Activated T-helper 1 cell treated with anti-CD3 and anti-CD28 coated beads, Interleukin-12 subunit alpha, Interleukin-12 subunit beta, Interleukin-2, Interleukin-4 antibody, amounts not matched to agents 30 ng/mL and 10 ng/mL and 1 ng/mL, durations not matched to agents 14 hours and 24 hours and 36 hours (primary cell): ENCODE data around the gene MAB21L2. TPM values are rescaled to one million over a fixed set of nuclear protein-coding genes. Genes with fewer than 3 reads are reported as not detected.
"Not testable (repeated sequence)": the region's sequence is repeated elsewhere in the genome, so short reads cannot be mapped to it uniquely, and the experiment has no call there.

Experiments used
- DNase-seq: peaks from one replicate; pipeline ENCODE4 v3.0.0; 2021; ENCODE audit warnings: low spot score
- H3K27ac Mint-ChIP-seq: one replicate; pipeline ENCODE4 v1.8.0; 2021; ENCODE audit warnings: mild to moderate bottlenecking, mixed read lengths
- H3K27me3 Mint-ChIP-seq: one replicate; pipeline ENCODE4 v1.8.0; 2022; ENCODE audit warnings: mild to moderate bottlenecking, moderate library complexity, mixed read lengths; ENCODE audit not compliant: insufficient read depth
- H3K36me3 Mint-ChIP-seq: one replicate; pipeline ENCODE4 v1.8.0; 2021; ENCODE audit warnings: low read depth, mixed read lengths
- H3K4me1 Mint-ChIP-seq: one replicate; pipeline ENCODE4 v1.8.0; 2021; ENCODE audit warnings: low read depth, mixed read lengths
- H3K4me3 Mint-ChIP-seq: one replicate; pipeline ENCODE4 v1.8.0; 2021; ENCODE audit warnings: mild to moderate bottlenecking, moderate library complexity, mixed read lengths
- H3K9me3 Mint-ChIP-seq: one replicate; pipeline ENCODE4 v1.8.0; 2021; ENCODE audit warnings: mixed read lengths
- intact Hi-C: fragments of 100-400 bp; cut with micrococcal nuclease; formaldehyde crosslinking; loops from one replicate; pipeline ENCODE4 v1.15.1; 2024
- total RNA-seq: library from RNA; stranded (reverse); gene quantifications from 2 replicates; pipeline ENCODE4 v1.2.3, GENCODE V29; 2022

The MAB21L2 gene
- not detected in 2 replicates for total RNA-seq

DNA sequence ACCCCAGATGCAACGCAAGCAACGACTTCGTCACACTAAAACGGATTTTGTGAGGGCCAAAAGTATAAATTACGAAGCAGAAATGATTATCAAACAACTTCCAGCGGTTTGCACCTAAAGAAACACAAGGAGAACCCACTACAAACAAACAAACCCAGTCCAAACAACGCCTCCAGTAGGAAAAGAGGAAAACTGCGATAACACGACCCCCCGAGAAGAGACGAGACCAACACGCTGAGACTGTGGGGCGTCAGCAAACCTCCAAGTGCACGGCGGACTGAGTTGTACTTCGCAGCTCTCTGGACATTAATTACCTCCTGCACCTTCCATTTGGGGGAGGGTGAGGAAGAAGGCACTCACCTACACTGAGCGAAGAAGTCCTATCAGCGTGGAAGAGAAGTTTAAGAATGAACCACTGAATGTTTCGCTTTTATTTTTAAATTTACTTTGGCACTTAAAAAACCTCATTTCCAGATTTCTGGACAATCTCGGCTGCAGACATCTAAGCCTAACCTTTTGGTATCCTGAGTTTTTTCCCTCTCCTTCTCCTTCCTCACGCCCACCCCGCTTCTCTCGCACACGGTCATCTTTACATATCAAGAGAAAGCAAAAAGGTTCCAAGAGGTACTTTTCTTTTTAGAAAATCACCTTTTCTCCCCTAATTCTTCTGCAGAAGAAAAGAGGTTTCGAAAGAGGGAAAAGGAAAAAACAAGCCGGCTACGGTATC, at the start of gene MAB21L2:
TSS of gene MAB21L2 (plus strand) at position 6 of the 727 bp plus-strand sequence. CDS start 879 bp downstream, outside the sequence.
- Mint-ChIP-seq H3K27ac (no peak within 1 kb of the TSS), H3K36me3 (peaks cover 23% of the 10 kb centered on the region), H3K9me3 (no peaks in the 10 kb centered on the region), H3K4me3 (no peak within 1 kb of the TSS), H3K27me3 (no peaks in the 10 kb centered on the region), H3K4me1 (no peaks in the 10 kb centered on the region)
- intact Hi-C loops = no loop called here
- DNase-seq = no peak

DNA sequence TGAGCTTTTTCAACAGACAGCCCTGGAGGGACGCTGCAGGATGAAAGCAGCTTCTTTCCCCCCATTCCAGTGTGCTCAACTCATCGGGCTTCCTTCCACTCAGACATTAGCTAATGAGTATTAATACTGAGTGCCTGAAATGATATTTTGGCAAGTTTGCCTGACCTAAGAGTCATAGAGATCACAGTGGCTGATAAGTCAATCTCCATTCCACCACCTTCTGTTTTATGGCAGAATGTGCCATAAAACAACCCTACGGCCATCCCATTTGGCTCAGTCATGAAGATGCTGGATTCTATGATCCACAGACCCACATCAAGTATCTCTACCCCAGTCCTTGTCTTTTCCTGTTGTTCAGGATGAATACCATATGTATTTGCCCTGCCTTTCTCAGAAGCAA, 48.3 kb upstream of the MAB21L2 start:
- intact Hi-C loops = no loop called here
- H3K4me3 Mint-ChIP-seq = no peak overlapping the region
- H3K9me3 Mint-ChIP-seq = no peaks in the 10 kb centered on the region
- DNase-seq = no peak
- H3K36me3 Mint-ChIP-seq = no peaks in the 10 kb centered on the region
- no peaks in the 10 kb centered on the region for H3K4me1 Mint-ChIP-seq
- no peaks in the 10 kb centered on the region for H3K27me3 Mint-ChIP-seq
- no peak overlapping the region for H3K27ac Mint-ChIP-seq

DNA sequence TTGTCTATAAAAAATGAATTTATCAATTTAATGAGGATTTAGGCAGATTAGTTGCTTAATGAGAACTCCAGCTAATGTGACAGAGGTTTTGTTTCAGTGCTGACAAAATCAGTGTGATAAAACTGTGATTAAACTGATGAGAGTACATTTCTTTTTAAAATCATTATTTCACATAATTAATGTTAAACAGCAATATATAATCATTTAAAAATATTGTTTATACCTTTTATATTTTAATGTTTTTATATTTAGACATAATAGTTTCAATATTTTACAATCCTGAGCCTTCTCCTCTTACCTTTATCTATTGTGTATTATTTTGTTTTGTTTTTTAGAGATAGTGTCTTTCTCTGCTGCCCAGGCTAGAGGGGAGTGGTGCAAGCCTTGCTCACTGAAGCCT, 47.1 kb upstream of the MAB21L2 start:
- Mint-ChIP-seq H3K27me3 (no peaks in the 10 kb centered on the region), H3K4me3 (no peak overlapping the region), H3K27ac (no peak overlapping the region), H3K9me3 (no peaks in the 10 kb centered on the region), H3K36me3 (no peaks in the 10 kb centered on the region), H3K4me1 (no peaks in the 10 kb centered on the region)
- intact Hi-C loops = no loop called here
- no peak for DNase-seq

DNA sequence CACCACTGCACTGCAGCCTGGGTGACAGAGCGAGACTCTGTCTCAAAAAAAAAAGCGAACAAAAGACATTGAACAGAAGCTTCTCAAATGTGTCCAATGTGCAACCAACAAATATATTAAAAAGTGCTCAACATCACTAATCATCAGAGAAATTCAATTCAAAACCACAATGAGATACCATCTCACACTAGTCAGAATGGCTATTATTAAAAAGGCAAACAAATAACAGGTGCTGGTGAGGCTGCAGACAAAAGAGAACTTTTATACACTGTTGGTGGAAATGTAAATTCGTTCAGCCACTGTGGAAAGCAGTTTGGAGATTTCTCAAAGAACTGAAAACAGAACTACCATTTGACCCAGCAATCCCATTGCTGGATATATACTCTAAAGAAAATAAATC, 44.0 kb upstream of the MAB21L2 start:
- DNase-seq, H3K4me3 Mint-ChIP-seq, H3K27me3 Mint-ChIP-seq, H3K9me3 Mint-ChIP-seq, H3K4me1 Mint-ChIP-seq, H3K36me3 Mint-ChIP-seq, intact Hi-C loops, H3K27ac Mint-ChIP-seq: not testable (repeated sequence)

DNA sequence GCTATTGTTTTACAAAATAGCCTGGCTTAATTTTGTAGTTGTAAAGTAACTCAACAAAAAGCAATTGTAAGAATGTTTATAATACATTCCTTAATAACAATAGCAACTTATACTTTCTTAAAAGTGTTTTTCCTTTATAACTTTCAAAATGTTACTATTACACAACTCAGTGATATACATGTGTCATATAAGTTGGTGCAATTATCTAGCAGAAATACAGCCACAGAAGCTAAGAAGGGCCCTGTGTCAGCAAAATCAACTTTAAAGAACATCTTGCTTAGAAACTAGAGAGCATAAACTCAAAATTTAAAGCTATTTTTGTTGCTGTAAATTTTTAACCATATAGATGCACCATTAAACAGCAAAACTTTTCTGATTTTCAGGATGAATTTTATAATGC, 41.4 kb upstream of the MAB21L2 start:
- Mint-ChIP-seq H3K9me3 (no peaks in the 10 kb centered on the region), H3K27ac (no peak overlapping the region)

DNA sequence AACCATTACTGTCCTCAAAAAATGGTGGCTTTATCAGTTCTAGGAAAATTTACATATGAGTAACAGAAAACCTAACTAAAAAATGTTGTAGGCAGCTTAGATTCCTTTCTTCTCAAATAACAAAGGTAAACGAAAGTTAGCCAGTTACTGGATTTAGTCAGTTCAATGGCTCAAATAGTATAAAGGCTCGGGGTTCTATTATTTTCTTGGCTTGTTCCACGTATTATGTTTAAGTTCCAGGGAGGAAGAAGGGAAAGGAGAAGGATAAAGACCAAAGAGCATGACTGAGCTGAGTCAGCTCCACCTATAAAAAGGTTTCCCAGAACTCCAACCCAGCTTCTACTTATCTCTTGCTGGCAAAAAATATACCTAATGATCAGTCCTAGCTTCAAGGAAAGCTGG, 41.0 kb upstream of the MAB21L2 start:
- no peaks in the 10 kb centered on the region for H3K27me3 Mint-ChIP-seq
- H3K9me3 Mint-ChIP-seq = no peaks in the 10 kb centered on the region
- H3K36me3 Mint-ChIP-seq = no peaks in the 10 kb centered on the region
- intact Hi-C loops = no loop called here
- no peak overlapping the region for H3K4me3 Mint-ChIP-seq
- DNase-seq = no peak
- H3K4me1 Mint-ChIP-seq = no peaks in the 10 kb centered on the region
- H3K27ac Mint-ChIP-seq = no peak overlapping the region

More for the DNA sequence above, 41.4 kb upstream of the MAB21L2 start:
- Mint-ChIP-seq H3K36me3 (no peaks in the 10 kb centered on the region), H3K4me3 (no peak overlapping the region), H3K4me1 (no peaks in the 10 kb centered on the region), H3K27me3 (no peaks in the 10 kb centered on the region)
- no peak for DNase-seq
- intact Hi-C loops = no loop called here

DNA sequence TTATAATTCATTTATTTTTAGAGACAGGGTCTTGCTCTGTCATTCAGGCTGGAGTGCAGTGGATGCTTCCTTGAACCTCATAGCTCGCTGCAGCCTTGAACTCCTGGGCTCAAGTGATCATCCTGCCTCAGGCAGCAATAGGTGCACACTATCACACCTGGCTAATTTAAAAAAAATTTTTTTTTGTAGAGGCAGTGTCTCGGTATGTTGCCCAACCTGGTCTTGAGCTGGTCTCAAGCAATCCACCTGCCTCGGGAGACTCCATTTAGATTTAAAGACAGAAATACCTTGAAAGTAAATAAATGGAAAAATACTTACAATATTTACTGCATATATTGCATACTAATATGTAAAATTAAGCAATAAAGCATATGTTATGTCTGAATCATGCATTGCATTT, 40.3 kb upstream of the MAB21L2 start:
- intact Hi-C loops = no loop called here
- no peaks in the 10 kb centered on the region for H3K9me3 Mint-ChIP-seq

DNA sequence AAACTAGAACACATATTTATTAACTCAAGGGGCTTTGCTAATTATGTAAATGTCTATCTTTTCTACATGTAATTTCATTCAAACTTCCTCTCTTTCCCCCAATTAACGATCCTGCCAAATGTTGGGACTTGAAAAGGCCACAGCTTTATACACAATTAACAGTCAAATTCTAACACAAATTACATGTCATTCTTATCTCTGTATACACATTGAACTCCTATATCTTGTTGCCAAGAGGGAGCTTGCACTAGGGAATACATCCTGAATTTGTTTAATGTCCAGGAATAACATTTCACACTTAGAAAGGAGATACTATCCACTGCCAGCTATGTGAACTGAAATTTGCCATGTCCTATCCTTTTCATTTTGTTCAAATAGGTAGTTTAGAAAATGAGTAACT, 38.9 kb upstream of the MAB21L2 start:
- H3K4me1 Mint-ChIP-seq = no peaks in the 10 kb centered on the region
- no peaks in the 10 kb centered on the region for H3K9me3 Mint-ChIP-seq
- H3K27ac Mint-ChIP-seq = no peak overlapping the region
- no peak overlapping the region for H3K4me3 Mint-ChIP-seq
- no peak for DNase-seq
- H3K27me3 Mint-ChIP-seq = no peaks in the 10 kb centered on the region
- H3K36me3 Mint-ChIP-seq = no peaks in the 10 kb centered on the region
- intact Hi-C loops = no loop called here

More for the DNA sequence above, 40.3 kb upstream of the MAB21L2 start:
- Mint-ChIP-seq H3K4me1 (no peaks in the 10 kb centered on the region), H3K36me3 (no peaks in the 10 kb centered on the region), H3K4me3 (no peak overlapping the region), H3K27me3 (no peaks in the 10 kb centered on the region), H3K27ac (no peak overlapping the region)
- DNase-seq = no peak

DNA sequence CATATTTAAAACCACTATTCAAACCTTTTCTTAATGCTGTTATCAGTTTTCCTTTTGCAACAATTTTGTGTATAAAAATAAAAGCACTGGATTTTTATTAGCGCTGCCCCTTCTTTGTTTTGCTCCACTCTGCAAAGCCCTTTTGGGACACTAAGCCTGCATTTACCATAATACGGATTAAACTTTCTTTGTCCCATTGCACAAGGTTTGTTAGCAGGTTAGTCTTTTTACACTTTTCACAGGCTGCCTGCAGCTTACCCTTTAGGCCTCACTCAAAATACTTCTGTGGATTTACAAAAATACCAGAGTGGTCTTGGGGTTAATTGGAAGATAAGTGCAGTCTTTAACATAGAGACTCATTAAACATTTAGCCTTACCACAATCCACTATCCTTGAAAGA, 35.7 kb upstream of the MAB21L2 start:
- H3K36me3 Mint-ChIP-seq = no peaks in the 10 kb centered on the region
- H3K4me1 Mint-ChIP-seq = no peaks in the 10 kb centered on the region
- no peaks in the 10 kb centered on the region for H3K27me3 Mint-ChIP-seq
- intact Hi-C loops = no loop called here
- H3K27ac Mint-ChIP-seq = no peak overlapping the region
- H3K9me3 Mint-ChIP-seq = no peaks in the 10 kb centered on the region
- no peak overlapping the region for H3K4me3 Mint-ChIP-seq
- no peak for DNase-seq

DNA sequence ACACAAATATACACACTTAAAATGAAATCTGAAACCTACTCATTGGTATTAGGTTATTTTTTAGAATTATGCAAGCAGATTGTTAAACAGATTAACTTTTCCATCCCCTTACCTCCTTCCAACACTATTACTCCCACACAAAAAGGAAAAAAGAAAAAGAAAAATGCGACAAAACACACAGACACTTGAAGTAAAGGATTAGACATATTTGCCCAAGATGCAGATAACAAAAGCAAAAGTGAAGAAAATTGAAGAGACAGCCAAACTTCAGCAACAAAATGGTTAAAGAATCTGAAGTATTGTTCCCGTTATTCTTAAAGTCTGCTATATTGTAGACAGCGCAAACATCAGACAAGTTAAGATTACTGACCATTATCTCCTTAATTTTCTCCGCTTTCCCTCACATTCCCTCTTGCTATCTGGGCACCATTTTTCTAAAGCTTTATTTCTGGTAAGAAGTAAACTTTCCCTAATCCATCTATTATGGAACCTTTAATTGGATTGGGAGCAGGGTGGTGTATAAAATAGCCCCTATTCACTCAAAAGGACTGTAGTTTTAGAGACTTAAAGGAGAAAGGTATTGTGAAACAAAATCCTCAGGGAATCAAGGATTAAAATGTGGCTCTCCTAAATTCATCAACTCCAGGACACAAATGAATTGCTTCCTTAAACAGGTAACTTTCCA, 34.7 kb upstream of the MAB21L2 start:
- Mint-ChIP-seq H3K27me3 (no peaks in the 10 kb centered on the region), H3K9me3 (no peaks in the 10 kb centered on the region), H3K4me1 (no peaks in the 10 kb centered on the region), H3K36me3 (no peaks in the 10 kb centered on the region), H3K27ac (no peak overlapping the region), H3K4me3 (no peak overlapping the region)
- no peak for DNase-seq
- intact Hi-C loops = no loop called here

DNA sequence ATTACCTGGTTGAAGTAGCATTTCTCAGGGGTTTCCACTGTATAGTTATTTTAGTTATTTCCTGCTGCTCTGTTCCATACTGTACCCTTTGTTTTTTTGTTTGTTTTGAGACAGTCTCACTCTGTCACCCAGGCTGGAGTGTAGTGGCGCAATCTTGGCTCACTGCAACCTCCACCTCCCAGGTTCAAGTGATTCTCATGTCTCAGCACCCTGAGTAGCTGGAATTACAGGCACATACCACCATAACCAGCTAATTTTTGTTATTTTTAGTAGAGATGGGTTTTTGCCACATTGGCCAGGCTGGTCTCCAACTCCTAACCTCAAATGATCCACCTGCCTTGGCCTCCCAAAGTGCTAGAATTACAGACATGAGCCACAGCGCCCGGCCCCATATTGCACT, 24.1 kb upstream of the MAB21L2 start:
- H3K36me3 Mint-ChIP-seq, H3K27ac Mint-ChIP-seq, H3K4me1 Mint-ChIP-seq, H3K9me3 Mint-ChIP-seq, H3K4me3 Mint-ChIP-seq, intact Hi-C loops, DNase-seq, H3K27me3 Mint-ChIP-seq: not testable (repeated sequence)

DNA sequence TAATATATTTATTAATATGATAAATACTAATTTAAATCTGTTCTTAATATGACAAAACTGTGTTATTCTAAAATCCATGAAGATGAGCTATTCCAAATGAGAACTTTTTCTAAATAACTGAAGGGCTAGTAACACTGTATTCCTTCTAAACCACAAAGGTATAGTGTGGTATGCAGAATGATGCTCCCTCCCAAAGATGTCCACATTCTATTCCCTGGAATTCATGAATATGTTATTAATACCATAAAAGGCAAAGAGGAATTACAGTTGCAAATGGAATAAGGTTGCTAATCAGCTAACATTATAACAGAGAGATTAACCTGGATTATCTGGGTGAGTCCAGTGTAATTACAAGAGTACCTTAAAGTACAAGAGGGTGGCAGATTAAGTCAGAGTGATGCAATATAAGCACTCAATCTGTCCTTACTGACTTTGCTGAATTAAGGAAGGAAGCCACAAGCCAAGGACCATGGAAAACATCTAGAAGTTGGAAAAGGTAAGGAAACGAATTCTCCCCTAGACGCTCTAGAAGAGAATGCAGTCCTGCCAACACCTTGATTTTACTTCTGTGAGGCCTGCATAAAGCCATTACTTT, 20.7 kb upstream of the MAB21L2 start:
- H3K36me3 Mint-ChIP-seq = peaks cover 5% of the 10 kb centered on the region
- H3K9me3 Mint-ChIP-seq = peaks cover 3% of the 10 kb centered on the region
- no peak overlapping the region for H3K27ac Mint-ChIP-seq
- H3K4me3 Mint-ChIP-seq = no peak overlapping the region
- H3K4me1 Mint-ChIP-seq = no peaks in the 10 kb centered on the region
- H3K27me3 Mint-ChIP-seq = no peaks in the 10 kb centered on the region
- intact Hi-C loops = no loop called here
- no peak for DNase-seq

DNA sequence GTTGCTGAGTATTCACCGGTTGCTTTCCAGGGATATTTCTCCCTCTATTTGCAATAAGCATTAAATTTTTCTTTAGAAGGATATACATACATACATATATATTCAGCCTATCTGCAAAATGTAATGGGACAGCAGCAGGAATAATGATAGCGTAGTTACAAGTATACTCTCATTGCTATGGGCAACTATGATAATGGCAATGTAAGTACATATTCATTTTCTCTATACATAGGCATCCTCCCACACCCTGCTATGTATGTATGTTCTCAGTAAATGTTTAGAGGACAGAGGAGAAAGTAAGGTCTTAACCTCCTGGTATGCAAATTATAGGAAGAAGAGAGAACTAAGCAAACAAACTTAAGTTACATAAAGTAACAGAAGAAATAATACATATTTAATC, 19.7 kb upstream of the MAB21L2 start:
- Mint-ChIP-seq H3K27ac (no peak overlapping the region), H3K36me3 (peaks cover 5% of the 10 kb centered on the region), H3K4me3 (no peak overlapping the region), H3K27me3 (no peaks in the 10 kb centered on the region), H3K9me3 (peaks cover 3% of the 10 kb centered on the region), H3K4me1 (no peaks in the 10 kb centered on the region)
- DNase-seq = no peak
- intact Hi-C loops = no loop called here
